ENCODE data around the gene JAZF1.

The JAZF1 gene

DNA sequence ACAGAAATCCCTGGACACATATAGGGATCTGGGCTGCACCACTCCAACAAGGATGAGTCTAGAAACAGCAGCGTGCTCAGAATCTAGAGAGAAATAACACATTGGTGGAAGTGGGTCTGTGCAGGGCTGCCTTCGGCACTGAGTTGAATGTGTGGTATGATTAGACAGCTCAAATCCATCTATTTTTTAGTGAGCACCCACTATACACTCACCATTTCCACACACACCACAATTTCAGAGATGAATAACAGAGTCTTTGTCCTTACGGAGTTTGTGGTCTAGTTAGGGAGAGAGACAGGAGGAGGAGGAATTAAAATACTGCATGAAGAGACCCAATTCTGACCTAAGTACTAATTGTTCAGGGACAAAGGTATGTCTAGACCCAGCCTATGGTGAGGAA lies 44.2 kb downstream of the JAZF1 start:
- no peak for DNase-seq (ENCODE audit: low read depth)

GRCh38 chr7:28135760-28136159 lies 44.8 kb downstream of the JAZF1 start:
- no peak for DNase-seq (ENCODE audit: low read depth)

DNA sequence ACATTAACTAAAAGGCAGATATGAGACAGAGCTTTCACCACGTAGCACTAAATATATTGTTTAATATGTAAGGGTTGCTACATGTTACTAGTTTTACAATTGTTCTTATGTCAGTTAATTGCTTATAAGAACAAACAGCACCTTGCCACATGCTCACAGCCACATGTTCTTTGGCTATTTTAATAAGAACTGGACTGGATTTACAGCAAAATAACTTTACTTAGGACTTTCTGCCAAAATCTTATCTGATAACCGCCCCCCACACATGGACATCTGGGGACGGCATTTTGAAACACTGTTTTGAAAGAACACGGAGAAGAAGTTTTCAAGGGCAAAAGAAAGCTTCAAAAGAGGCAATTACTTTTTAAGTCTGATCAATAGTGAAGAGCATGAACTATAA lies 45.3 kb downstream of the JAZF1 start:
- DNase-seq (ENCODE audit: low read depth): no peak

DNA sequence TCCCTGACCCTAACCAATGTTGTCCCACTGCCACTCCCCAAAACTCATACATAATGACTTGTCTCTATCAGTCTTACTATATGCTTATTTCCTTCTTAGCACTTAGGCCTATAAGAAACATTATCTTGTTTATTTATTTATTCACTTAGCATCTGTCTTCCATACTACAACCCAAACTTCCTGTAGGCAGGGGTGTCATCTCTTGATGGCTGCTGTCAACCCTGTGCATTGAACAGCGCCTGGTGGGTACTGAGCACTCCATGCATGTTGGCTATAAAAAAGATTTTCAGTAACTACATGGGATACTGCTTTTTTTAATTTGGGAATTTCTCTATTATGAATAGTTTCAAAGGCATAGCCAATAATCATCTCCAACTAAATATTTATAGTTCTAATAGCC lies 46.7 kb downstream of the JAZF1 start:
- no peak for DNase-seq (ENCODE audit: low read depth)

DNA sequence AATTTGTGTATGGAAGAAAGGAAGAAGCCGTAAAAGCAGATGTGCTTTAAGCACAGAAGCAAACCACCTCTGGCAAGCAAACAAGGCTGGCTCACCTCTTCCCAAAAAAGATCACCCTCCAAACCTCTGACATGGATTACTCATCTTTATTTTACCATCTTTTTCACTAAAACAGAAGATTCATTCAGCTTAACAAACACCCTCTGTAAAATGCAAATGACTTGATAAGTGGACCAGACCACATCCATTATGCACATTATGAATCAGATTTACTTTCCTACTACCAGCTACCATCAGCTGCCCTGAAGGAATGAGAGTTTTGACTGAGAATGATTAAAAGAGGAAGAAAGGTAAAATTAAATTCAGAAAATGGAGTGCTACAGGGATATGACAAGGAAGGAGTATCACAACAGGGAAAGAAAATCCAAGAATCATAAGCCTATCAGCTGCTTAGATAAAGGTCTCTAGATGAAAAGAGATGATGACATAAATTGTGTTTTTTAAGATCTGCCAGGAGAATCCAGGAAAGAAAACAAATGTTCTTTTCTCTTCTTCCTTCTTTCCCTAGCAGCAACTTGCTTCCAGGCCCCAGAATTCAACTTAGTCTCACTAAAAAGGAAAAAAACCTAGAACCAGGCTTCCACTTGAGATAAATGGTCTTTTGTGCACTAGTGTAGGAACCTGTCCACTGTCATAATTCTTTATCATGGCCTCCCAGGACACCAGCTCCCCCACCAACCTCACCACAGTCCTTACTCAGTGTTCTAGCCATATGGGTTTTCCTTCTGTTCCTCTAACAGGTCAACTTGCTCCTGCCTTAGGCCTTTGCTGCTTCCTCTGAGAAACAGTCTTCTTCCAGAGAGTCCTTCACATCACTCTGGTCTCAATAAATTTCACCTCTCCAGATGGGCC lies 47.4 kb downstream of the JAZF1 start:
- DNase-seq (ENCODE audit: low read depth): peak; percentile 6

DNA sequence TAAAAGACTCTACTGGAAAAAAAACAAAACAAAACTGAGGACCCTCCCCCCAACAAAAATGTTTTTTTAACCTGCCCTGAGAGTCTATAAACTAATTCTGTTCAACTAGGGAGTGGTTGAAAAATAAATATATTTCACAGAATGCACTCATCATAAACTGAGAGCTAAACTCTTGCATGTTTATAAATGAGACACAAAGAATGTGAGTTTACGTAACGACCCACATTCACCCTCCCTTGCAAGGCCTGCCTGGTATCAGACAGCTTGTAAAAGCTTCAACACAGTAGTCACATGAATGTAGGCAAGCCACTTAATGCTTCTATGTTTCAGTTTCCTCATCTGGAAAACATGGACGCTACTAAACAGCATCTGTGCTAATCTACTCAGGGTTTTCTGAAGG lies 50.3 kb downstream of the JAZF1 start:
- peak; percentile 52 for DNase-seq (ENCODE audit: low read depth)

GRCh38 chr7:28128608-28129007 lies 52.0 kb downstream of the JAZF1 start:
- no peak for DNase-seq (ENCODE audit: low read depth)

DNA sequence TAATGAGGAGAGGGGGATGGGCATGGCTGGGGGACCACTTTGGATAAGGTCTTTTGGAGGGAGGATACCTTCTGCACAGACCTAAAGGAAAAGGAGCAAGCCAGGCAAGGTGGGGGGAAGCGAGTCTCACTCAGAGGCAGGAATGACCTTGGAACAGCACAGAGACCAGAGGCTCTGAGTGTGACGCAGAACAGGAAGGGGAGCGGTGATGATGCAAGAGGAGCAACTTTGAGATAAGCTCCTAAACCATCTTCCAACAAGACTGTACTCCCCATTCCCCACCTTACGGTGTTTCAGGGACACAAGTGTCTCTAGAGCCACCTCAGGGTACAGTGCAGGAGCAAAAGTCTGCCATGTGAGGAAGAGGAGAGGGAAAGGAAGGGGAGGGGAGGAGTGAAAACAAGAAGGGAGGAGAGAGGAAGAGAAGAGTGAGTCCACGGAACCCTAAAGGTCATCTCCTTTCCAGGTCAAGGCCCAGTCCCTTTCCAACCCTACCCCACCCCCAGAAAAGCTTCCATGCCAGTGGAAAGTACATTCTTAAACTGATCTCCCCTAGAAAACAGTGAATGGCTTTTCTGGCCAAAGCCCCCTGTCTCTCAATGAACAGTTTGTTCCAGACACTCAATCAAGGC lies 54.1 kb downstream of the JAZF1 start:
- no peak for DNase-seq (ENCODE audit: low read depth)

- no peak for DNase-seq (ENCODE audit: low read depth)
Observed at GRCh38 chr7:28125431-28126409, 54.9 kb downstream of the JAZF1 start.

DNA sequence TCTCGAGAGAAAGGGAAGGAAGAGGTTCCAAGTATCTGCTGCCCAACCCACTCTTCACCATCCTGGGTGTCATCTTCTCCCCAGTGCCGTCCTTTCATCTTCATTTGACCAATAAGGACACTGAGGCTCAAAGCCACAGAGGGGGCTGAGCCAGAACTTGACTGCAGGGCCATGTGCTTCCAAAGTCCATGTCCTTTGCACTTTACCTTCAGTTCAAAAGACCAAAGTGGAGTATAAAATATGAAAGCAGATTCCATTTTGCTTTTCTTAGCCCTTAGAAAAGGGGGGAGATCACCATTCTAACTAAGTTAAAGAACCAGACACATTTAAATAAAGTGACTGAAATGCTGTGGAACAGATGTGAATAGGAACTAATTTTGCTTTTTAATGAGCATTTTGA lies 56.2 kb downstream of the JAZF1 start:
- DNase-seq (ENCODE audit: low read depth): no peak

DNA sequence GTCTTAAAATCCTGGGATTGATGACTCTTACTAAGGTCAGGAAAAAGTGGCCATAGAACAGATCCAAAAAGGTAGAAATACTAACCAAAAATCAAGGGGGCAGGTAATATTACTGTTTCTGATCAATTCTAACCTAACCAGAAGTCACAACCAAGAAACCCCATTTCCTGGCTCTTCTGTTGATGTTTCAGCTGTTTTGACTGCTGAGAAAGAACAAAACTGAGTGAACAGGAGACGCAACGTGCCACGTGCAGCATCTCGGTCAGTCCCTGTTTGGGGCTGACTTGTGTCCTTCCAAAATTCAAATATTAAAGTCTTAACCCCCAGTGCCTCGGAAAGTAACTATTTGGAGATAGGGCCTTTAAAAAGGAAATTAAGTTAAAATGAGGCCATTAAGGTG lies 56.8 kb downstream of the JAZF1 start:
- DNase-seq (ENCODE audit: low read depth): no peak

GRCh38 chr7:28121496-28121895 lies 59.1 kb downstream of the JAZF1 start:
- DNase-seq (ENCODE audit: low read depth): no peak

GRCh38 chr7:28116041-28116440 lies 64.6 kb downstream of the JAZF1 start:
- DNase-seq (ENCODE audit: low read depth): no peak

DNA sequence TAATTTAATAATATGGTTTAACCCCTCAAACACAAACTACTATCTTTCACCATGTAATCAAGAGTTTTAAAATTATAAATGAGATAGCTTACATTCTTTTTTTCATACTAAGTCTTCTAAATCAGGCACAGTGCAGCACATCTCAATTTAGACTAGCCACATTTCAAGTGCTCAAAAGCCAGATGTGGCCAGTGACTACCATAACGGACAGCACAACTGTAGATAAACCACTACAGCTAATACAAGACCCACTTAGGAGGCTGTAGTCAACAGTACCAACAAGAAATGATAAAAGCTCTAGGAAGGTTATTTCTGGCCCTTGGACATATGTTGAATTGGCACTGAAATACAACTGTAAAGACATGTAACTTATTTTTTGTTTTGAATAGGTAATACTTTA lies 65.3 kb downstream of the JAZF1 start:
- DNase-seq (ENCODE audit: low read depth): no peak

- no peak for DNase-seq (ENCODE audit: low read depth)
Observed at GRCh38 chr7:28114056-28114455, 66.5 kb downstream of the JAZF1 start.

DNA sequence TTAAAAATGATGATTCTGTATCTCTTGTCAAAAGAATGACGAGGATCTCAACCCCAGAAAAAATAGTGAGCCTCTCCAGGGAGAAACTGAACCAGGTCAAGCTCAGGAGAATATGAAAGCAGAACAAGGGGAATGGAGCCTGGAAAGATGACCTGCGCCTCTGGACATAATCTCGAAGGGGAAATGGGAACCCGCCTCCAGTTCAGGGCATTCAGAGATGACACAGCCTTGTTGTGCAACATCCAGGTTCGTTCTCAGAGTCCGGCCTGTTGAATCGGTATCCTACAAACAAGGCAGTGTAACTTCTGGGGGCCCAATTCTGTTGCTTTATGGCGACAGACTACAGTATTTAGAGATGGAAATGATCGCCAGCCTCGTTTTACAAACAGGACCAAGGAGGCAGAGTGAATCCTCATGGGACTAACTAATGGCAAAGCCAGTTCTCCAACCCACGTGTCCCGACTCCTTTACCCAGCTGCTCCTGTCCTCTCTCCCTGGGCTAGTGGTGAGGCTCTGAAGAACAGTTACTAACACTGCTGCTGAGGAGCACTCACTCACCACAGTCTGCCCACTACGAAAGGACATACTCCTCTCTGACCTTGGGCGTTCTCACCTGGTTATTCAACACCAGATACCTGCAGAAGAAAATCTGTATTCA lies 67.6 kb downstream of the JAZF1 start:
- DNase-seq (ENCODE audit: low read depth): no peak

DNA sequence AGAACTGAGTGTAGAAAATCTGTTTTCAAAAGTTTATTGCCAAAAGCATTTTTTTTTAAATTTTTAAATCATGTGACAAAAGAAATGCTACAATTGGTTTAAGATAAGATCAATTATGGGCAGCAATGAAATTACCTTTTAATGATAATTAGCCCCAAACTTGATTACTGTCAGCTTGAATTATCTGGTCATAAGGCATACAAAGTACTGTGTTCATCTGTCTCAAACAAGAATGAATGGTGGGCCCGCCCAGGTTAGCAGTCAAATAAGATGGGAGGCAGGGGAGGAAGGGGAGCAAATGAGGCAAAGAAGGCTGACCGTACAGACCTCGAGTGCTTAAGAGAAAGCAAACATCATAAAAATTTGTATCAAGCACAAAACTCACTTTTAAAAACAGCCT lies 68.1 kb downstream of the JAZF1 start:
- no peak for DNase-seq (ENCODE audit: low read depth)

- no peak for DNase-seq (ENCODE audit: low read depth)
Observed at GRCh38 chr7:28112012-28112411, 68.6 kb downstream of the JAZF1 start.

- no peak for DNase-seq (ENCODE audit: low read depth)
Observed at GRCh38 chr7:28110427-28111012, 70.1 kb downstream of the JAZF1 start.

DNA sequence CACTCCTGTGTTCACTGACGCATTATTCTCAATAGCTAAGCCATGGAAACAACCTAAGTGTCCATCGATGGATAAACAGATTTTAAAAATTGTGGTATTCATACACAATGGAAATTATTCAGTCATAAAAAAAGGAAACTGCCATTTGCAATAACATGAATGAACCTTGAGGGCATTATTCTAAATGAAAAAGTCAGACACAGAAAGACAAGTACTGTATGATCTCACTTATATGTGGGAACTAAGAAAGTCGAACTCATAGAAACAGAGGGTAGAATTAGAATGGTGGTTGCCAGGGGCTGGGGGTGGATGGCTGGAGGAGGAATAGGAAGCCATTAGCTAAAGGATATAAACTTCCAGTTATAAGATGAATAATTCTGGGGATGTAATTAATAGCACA lies 71.8 kb downstream of the JAZF1 start:
- DNase-seq (ENCODE audit: low read depth): no peak

- peak; percentile 33 for DNase-seq (ENCODE audit: low read depth)
Observed at GRCh38 chr7:28107960-28108359, 72.6 kb downstream of the JAZF1 start.
